NCI-H460 (cell line): Measurements from ENCODE around the gene STUM. TPM values are rescaled to one million over a fixed set of nuclear protein-coding genes. Genes with fewer than 3 reads are reported as not detected.
"Not testable (repeated sequence)": the region's sequence is repeated elsewhere in the genome, so short reads cannot be mapped to it uniquely, and the experiment has no call there.

Source experiments
- DNase-seq: peaks from one replicate; pipeline ENCODE4 v3.0.0-alpha.2; 2016; ENCODE audit warnings: low read depth; ENCODE audit errors: extremely low read depth
- total RNA-seq: library from RNA; depleted of rRNA; stranded (reverse); fragments of >200 nt; shearing (Covaris generic); gene quantifications from 2 replicates; pipeline ENCODE4 v1.2.3, GENCODE V29; 2014

The STUM gene
- total RNA-seq, 1 experiment from 2014 or later: not detected

DNA sequence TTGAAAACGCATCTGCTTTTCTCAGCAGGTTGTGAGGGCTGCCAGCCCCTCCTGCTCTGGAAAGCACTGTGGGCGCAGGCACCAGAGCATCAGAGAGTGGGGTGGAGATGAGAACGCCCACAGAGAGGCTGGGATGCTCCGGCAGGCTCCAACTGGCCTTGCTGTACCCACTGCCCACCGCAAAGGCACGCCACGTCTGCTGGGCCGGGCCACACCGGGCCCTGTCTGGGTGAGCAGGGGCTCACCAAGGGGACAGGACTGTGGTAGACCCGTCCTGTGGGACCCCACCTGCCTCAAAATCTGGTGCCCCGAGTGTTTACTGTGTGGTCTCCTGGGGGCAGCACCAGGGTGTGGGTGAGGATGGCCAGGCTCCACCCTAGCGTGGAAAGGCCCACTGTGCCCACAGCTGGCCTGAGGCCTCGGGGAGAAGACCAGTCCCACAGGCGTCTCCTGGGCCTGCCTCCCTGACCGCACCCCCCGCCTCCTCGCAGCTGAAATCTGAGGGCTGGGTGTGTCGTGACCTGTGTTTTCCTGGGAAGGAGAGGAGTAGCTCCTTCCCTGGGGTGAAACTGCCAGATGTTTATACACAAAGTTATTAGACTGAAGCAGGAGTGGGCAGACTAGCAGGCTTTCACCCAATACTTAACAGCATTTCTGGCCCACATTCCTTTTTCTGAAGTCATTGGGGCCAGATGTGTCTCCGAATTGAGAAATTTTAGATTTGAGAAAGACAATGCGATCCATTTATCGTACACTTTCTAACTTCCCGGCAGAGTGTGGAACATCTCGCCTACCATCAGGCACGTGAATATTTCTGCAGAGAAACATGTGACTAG is 53.8 kb downstream of the STUM start:
- no peak for DNase-seq

- DNase-seq: no peak
Observed at GRCh38 chr1:226603022-226603857, 54.7 kb downstream of the STUM start.

- DNase-seq: no peak
Observed at GRCh38 chr1:226603858-226604559, 55.4 kb downstream of the STUM start.

DNA sequence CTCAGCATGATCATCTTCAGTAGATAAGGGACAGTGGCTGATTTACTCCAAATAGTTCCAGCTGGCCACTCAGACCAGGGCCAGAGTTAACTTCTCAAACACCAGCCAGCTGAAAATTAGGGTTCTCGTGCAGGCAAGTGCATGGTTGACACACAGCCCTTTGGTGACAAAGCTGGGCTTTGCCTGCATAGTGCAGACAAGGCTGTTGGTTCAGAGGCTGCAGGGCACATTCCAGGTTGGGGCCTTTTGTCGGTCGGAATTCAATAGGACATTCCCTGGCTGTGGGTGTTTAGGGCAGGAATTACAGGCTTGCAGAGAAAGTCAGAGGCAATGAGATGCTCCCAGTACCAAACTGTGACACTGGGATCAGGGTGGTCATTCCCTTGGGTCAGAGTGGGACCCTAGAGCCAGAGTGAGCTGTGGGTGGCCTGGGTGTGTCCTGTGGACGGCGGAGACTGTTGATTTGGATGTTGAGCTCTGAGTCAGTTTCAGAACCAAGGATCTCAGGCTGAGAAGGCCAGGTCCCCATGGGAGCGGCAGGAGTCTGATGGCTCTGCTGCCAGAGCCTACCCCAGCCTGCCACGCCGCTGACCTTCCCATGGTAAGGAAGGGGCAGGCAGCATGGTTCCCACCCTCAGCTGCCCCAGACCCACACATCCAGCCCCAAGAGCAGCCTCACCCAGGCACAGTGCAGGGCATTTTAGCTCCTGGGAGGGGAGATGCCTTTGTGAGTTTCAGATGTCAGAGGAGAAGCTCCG is 56.2 kb downstream of the STUM start:
- DNase-seq: no peak

GRCh38 chr1:226605318-226605950 is 56.9 kb downstream of the STUM start:
- DNase-seq: no peak

DNA sequence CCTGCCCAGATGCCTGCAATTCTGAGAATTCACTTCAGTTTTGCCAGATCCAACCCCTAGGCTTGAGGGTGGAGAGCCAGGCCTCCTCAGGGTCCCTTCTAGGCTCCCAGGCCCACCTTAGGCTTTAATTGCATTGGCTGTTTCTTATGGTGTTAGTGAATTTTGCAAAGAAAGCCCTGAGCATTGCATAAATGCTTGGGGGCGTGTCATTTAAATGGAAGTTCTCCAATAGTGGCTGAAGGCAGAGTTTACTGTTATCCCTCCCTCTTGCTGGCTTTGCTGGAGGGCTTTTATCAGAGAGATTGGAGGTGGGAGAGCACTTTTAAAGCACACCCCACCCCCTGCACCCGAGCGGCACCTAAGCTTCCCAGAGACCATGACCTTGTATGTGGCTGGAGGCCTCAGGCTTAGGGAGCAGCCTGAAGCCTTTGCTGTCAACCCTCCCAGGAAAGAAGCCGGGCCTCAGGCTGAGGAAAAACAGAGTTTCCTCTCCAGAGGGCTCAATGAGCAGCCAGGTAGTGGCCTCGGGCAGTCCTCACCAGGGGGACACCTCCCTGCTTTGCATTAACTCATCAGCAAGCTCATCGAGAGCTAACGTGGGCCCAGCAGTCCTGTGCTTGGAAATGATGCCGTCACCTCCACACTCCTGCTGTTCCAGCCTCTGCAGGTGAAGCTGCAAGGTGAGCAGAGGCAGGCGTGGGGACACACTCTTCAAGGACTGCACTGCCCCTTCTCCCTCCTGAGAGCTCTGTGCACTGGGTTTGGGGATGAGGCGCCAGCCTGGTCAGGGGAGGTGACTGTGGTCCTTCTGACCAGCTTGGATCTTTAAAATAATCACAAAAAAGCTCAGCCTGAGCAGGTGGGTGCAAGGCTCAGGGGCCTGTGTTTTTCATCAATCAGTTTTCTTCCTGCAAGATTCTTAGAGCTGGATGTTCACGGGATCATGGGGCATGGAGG is 58.0 kb downstream of the STUM start:
- DNase-seq: no peak

DNA sequence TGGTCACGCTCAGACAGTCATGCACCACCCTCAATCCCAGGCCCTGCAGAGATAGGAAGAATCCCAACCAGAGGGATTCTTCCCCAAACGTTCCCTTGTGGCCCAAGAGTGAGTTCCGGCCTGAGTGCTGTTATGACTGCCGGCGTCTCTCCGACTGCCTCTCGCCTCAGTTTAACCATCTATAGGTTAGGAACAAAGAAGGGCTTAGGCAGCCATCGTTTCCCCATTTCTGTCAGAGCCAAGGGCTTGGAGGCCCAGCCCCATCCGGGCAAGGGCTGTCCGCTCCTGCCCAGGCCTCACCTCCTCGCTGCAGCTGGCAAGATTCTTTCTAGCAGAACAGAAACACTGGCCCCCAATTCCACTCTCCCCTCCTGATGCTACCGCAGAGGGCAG is 58.7 kb downstream of the STUM start:
- DNase-seq: no peak

- no peak for DNase-seq
Observed at GRCh38 chr1:226607821-226608220, 59.3 kb downstream of the STUM start.

- DNase-seq: peak; percentile 66
Observed at GRCh38 chr1:226608699-226609505, 60.3 kb downstream of the STUM start.

DNA sequence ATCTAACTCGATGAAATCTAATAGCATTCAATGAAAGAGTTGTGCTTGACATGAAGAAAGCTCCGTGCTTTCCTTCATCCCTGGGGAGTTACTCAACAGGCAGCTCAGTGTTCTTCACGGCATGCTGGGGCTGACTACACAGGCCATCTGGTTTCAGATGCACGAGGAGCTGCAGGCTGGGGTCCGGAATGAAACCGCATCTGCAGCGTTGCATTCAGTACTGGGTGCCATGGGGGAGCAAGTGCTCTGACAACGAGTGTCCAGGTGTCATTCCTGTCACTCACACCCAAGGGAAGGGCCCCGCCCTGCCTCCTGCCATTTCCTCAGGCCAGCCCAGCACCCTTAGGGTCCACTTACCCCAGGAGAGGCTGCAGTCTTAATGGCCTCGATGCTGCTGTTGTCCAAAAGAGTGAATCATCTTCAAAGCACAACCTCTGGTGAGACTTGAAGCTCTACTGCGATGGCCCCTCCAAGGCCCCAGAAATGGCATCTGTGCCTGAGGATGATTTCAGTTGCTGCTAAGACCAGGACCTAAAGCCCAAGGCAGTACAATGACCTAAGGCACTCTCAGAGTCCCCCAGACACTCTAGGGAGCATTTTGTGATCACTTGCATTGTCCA is 61.4 kb downstream of the STUM start:
- DNase-seq: no peak

GRCh38 chr1:226610671-226611070 is 62.1 kb downstream of the STUM start:
- no peak for DNase-seq

DNA sequence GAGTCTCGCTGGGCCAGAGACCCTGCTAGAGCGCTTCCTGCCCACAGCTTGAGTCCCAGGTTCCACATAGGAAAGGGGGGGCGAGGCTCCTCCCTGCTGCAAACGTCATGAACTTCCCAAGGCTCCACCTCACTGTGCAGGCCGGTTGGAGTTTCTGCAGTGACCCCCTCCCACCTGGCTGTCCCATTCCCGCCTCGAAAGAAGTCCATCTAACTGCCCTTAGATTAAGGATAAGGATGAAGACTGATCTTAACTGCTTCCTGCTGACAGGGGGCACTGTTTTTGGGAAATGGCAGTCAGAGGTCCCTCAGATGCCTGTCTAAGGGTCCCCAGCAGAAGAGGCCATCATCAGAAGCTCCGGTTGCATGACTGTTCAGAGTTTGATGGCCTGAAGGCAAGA is 62.7 kb downstream of the STUM start:
- DNase-seq: no peak

- not testable (repeated sequence) for DNase-seq
Observed at GRCh38 chr1:226611980-226612379, 63.4 kb downstream of the STUM start.

GRCh38 chr1:226615876-226616275 is 67.3 kb downstream of the STUM start:
- no peak for DNase-seq

DNA sequence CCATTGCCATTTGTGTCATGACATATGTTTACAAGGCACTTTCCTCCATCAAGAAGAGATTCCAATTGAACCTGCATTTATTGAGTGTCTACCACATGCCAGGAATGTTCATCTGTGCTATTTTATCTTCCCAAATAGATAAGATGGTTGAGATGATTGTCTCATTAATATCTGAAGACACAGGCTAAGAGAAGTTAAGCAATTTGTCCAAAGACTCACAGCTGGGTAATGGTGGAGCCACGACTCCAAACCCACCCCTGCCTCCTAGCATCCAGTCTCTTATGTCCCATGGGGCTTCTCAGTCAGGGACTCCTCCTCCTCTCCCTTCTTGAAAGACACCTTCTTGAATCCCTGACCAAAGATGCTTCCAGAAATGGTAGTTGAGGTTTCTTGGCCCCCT is 68.1 kb downstream of the STUM start:
- no peak for DNase-seq

GRCh38 chr1:226617109-226617508 is 68.5 kb downstream of the STUM start:
- no peak for DNase-seq

- DNase-seq: not testable (repeated sequence)
Observed at GRCh38 chr1:226617719-226618118, 69.2 kb downstream of the STUM start.

- no peak for DNase-seq
Observed at GRCh38 chr1:226618380-226618779, 69.8 kb downstream of the STUM start.
